Ishikawa (cell line): ENCODE data around the gene CCDC187.

Experiments
- CEBPB ChIP-seq: IDR thresholded peaks from 2 replicates; pipeline ENCODE4 v1.6.1; 2012
- CREB1 ChIP-seq: IDR thresholded peaks from 2 replicates; pipeline ENCODE4 v1.6.1; 2012; ENCODE audit warnings: low read depth
- EGR1 ChIP-seq: IDR thresholded peaks from 2 replicates; pipeline ENCODE4 v1.6.1; 2012
- EP300 ChIP-seq: IDR thresholded peaks from 2 replicates; pipeline ENCODE4 v1.6.1; 2012; ENCODE audit warnings: borderline replicate concordance
- FOXM1 ChIP-seq: IDR thresholded peaks from 2 replicates; pipeline ENCODE4 v1.6.1; 2012; ENCODE audit warnings: low read depth, borderline replicate concordance
- NFIC ChIP-seq: IDR thresholded peaks from 2 replicates; pipeline ENCODE4 v1.6.1; 2012
- RAD21 ChIP-seq: IDR thresholded peaks from 2 replicates; pipeline ENCODE4 v1.6.1; 2012; ENCODE audit warnings: low read depth
- TAF1 ChIP-seq: IDR thresholded peaks from 2 replicates; pipeline ENCODE4 v1.6.1; 2012; ENCODE audit warnings: low read depth, mild to moderate bottlenecking
- TCF12 ChIP-seq: IDR thresholded peaks from 2 replicates; pipeline ENCODE4 v1.6.1; 2012; ENCODE audit warnings: low read depth
- TEAD4 ChIP-seq: IDR thresholded peaks from 2 replicates; pipeline ENCODE4 v1.6.1; 2012
- YY1 ChIP-seq: IDR thresholded peaks from 2 replicates; pipeline ENCODE4 v1.6.1; 2012; ENCODE audit warnings: low read depth
- ZBTB7A ChIP-seq: IDR thresholded peaks from 2 replicates; pipeline ENCODE4 v1.6.1; 2012; ENCODE audit warnings: low read depth
- TF ChIP-seq, protein P1 (sequence below): IDR thresholded peaks from 2 replicates; pipeline ENCODE4 v1.6.1; 2012
- TF ChIP-seq, protein P2 (sequence below): IDR thresholded peaks from 2 replicates; pipeline ENCODE4 v1.6.1; 2012
- TF ChIP-seq, protein P3 (sequence below): IDR thresholded peaks from 2 replicates; pipeline ENCODE4 v1.6.1; 2012; ENCODE audit warnings: low read depth, mild to moderate bottlenecking

CCDC187 gene

DNA sequence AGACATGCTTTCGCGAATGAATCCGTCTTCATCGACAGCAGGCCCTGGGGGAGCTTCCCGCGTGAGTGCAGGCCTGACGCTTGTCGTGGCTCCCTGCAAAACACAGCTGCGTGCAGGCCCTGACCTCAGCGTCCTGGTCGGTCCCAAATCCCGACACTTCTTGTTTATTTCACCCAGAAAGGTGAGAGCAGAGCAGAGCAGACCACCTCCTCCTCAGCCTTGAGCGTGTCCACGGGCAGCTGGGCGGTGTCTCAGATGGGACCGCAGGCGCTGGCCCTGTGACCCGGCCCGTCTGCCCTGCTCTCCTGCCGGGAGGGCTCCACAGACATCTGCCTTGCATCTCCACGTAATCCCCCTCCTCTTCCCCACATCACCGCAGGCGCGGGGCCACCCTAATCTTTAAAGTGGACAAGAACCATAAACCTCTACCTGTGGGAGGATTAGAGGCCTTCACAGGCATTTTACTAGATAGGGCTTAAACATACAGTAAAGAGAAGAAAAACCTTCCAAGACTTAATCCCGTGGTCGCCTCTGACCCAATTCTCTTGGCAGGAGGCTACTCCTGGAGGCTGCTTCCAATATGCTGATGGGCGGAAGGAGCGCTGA is 91.4 kb downstream of the CCDC187 start:
- no peak for TF ChIP-seq NFIC
- TF ChIP-seq CREB1 = no peak
- TF ChIP-seq TCF12 = no peak
- TF ChIP-seq, protein P1, sequence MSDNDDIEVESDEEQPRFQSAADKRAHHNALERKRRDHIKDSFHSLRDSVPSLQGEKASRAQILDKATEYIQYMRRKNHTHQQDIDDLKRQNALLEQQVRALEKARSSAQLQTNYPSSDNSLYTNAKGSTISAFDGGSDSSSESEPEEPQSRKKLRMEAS = no peak
- no peak for TF ChIP-seq YY1
- no peak for TF ChIP-seq TEAD4
- TF ChIP-seq EP300 = no peak
- TF ChIP-seq RAD21 = no peak
- TF ChIP-seq, protein P2, sequence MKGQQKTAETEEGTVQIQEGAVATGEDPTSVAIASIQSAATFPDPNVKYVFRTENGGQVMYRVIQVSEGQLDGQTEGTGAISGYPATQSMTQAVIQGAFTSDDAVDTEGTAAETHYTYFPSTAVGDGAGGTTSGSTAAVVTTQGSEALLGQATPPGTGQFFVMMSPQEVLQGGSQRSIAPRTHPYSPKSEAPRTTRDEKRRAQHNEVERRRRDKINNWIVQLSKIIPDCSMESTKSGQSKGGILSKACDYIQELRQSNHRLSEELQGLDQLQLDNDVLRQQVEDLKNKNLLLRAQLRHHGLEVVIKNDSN = no peak
- no peak for TF ChIP-seq FOXM1
- no peak for TF ChIP-seq ZBTB7A
- no peak for TF ChIP-seq TAF1

DNA sequence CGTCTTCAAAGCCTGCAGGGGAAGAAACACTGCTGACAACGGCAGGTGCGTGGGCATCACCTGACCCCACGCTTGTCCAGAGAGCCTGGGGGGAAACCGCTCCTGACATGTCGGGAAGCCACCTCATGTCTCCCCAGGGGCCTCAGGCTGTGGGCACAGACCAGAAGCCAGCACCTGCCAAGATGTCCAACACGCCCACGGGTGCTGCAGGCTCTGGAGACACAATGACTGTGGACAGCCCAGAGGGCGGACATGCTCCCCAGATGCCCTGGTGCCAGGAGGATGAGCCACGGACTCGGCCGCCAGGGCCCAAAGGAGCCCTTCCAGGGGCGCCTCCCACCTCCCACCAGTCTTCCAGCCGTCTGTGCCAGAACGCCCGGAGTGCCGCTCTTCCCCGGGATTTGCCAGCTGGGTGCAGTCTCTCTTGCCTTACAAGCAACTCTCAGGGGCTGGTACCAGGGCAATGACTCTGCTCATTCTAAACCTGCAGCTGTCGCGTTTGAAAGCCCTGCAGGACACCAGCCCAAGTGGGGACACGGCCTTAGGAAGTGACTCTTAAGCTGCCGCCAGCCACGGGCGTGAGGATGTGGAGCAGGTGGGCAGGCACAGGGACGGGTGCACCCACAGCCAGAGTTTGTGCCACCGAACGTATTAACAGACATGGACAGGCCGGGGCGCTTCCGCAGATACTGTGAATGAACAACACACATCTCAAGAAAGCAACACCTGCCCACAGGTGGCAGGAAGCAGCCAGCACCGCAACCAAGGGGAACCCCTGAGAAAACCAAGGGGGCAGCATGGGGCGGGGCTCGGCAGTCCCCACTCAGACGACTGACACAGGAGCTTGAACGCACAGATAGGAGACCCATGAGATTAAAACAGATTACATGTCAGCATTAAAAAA is 92.2 kb downstream of the CCDC187 start:
- TF ChIP-seq CEBPB (no peak), YY1 (no peak), CREB1 (no peak)
- TF ChIP-seq, protein P1 = no peak

DNA sequence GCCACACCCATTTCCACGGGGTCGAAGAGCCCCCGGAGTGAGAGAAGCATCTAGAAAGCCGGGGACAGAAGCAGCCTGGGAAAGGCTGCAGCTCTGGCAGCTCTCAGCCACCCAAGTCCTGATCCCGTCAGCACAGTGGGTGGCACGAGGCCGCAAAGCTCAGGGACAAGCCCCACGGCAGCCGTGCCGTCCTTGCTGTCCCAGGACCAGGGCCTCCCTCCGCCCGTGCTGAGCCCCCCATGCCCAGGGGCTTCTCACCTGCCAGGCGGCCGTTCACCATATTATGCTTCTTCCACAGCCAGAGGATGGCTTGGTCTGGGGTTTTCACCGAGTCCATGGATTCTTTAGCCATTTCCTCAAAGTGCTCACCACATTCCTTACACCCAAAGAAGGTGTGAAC is 92.9 kb downstream of the CCDC187 start:
- no peak for TF ChIP-seq EGR1
- no peak for TF ChIP-seq FOXM1
- TF ChIP-seq, protein P3, sequence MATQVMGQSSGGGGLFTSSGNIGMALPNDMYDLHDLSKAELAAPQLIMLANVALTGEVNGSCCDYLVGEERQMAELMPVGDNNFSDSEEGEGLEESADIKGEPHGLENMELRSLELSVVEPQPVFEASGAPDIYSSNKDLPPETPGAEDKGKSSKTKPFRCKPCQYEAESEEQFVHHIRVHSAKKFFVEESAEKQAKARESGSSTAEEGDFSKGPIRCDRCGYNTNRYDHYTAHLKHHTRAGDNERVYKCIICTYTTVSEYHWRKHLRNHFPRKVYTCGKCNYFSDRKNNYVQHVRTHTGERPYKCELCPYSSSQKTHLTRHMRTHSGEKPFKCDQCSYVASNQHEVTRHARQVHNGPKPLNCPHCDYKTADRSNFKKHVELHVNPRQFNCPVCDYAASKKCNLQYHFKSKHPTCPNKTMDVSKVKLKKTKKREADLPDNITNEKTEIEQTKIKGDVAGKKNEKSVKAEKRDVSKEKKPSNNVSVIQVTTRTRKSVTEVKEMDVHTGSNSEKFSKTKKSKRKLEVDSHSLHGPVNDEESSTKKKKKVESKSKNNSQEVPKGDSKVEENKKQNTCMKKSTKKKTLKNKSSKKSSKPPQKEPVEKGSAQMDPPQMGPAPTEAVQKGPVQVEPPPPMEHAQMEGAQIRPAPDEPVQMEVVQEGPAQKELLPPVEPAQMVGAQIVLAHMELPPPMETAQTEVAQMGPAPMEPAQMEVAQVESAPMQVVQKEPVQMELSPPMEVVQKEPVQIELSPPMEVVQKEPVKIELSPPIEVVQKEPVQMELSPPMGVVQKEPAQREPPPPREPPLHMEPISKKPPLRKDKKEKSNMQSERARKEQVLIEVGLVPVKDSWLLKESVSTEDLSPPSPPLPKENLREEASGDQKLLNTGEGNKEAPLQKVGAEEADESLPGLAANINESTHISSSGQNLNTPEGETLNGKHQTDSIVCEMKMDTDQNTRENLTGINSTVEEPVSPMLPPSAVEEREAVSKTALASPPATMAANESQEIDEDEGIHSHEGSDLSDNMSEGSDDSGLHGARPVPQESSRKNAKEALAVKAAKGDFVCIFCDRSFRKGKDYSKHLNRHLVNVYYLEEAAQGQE = no peak
- no peak for TF ChIP-seq TEAD4
- TF ChIP-seq, protein P1 = no peak
- TF ChIP-seq RAD21 = no peak
- TF ChIP-seq NFIC = no peak
- TF ChIP-seq, protein P2 = no peak
- TF ChIP-seq ZBTB7A = no peak

DNA sequence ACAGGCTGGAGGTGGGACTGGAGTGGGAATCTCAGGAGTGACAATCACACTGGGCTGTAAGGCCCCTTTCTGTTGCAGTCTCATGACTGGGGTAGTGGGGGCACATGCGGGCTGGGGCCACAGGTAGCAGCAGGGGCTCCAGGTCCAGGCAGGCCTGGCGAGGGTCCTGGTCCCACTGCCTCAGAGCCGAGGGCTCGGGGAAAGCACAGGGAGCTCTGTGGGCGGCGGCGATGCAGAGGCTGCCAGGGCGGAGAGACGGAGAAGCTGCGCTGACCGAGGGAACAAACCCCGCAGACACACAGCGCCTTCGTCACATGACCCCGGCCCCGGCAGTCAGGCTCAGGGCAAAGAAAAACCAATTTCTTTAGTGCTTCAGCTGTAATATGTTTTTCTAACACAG is 93.6 kb downstream of the CCDC187 start:
- TF ChIP-seq, protein P3 = no peak
- TF ChIP-seq CREB1 = no peak
- no peak for TF ChIP-seq TCF12

DNA sequence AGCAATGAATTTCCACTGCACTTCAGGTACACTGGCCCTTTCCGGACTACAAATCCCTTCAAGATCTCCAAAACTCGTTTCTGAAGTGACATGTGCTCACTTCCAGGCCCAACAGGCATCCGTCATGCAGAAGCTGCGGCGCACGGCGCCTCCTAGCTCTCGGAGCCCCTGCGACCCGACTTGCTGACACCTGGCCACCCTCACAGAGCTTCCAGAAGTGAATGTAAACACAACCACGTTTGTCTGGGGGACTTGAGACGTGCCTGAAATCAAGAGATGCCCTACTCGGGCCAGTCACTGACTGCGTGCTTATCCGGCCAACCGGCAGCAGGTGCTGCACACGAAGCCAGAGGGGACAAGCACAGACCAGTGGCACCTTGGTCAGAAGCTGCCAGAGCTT is 94.1 kb downstream of the CCDC187 start:
- TF ChIP-seq EP300 (no peak), CREB1 (no peak), TCF12 (no peak), TEAD4 (no peak), NFIC (no peak), RAD21 (no peak), EGR1 (no peak), FOXM1 (no peak)
- TF ChIP-seq, protein P2 = no peak
- TF ChIP-seq, protein P1 = no peak

DNA sequence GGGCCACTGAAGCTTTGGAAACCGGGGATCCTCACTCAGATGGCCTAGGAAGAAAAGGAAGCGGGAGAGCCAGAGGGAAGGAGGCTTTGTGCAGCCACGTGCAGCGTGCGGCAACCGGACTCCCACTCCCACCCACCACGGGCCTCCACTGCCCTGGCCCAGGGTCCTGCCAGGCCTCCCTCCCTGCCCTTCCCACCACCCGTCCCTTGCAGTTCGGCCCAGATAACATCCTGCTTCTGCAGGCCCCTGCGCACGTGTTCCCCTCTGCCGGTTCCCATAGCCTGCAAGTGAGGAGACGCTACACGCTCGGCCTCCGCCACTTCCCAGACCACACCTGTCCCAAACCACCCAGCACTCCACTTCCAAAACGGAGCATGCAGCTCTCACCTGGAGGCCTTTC is 94.7 kb downstream of the CCDC187 start:
- TF ChIP-seq CREB1 (no peak), EGR1 (no peak), TAF1 (no peak), NFIC (no peak), TEAD4 (no peak), ZBTB7A (no peak), TCF12 (no peak), EP300 (no peak)
- TF ChIP-seq, protein P3 = no peak
- TF ChIP-seq, protein P2 = no peak
